ENCODE results near the gene ARL8A.

Gene ARL8A

GRCh38 chr1:202189918-202190715 is 45.6 kb upstream of the ARL8A start:
- Histone ChIP-seq H3K27ac (ENCODE audit: low read depth, low read length) (no peak overlapping the region), H2BK5ac (ENCODE audit: low read length) (no peak overlapping the region), H2BK120ac (ENCODE audit: low read depth, low read length) (no peak overlapping the region), H4K5ac (ENCODE audit: low read length) (no peak overlapping the region), H3K18ac (ENCODE audit: low read length) (no peak overlapping the region), H2AK5ac (ENCODE audit: low read length) (no peak overlapping the region), H2BK15ac (replicated peaks; ENCODE audit: low read depth) (no peak overlapping the region), H3K56ac (ENCODE audit: low read length) (no peak overlapping the region), H4K8ac (ENCODE audit: low read depth, low read length) (no peak overlapping the region), H3K27me3 (ENCODE audit: insufficient read depth, low read length, poor library complexity) (peaks cover 17% of the 10 kb centered on the region), H3K79me2 (ENCODE audit: control insufficient read depth, insufficient read depth, low read length) (no peaks in the 10 kb centered on the region), H3K9ac (ENCODE audit: low read length) (no peak overlapping the region), H3K4me2 (ENCODE audit: low read length) (no peak overlapping the region), H3K36me3 (ENCODE audit: control insufficient read depth, insufficient read depth, low read length) (no peaks in the 10 kb centered on the region), H3K4me3 (ENCODE audit: low read length) (no peak overlapping the region), H3K79me1 (ENCODE audit: low read length) (no peaks in the 10 kb centered on the region), H3K23ac (ENCODE audit: low read length) (no peak overlapping the region), H3K4ac (ENCODE audit: low read depth, low read length) (no peak overlapping the region), H3K4me1 (ENCODE audit: control insufficient read depth, low read depth, low read length) (no peaks in the 10 kb centered on the region)
- no CpG with 5 or more reads among the region's 7 CpGs for WGBS (ENCODE audit: extremely low coverage, insufficient coverage, low lambda C conversion rate)
- DNase-seq: peak; percentile 56

GRCh38 chr1:202189001-202189790 is 44.7 kb upstream of the ARL8A start:
- Histone ChIP-seq H3K79me1 (ENCODE audit: low read length) (no peaks in the 10 kb centered on the region), H3K27ac (ENCODE audit: low read depth, low read length) (no peak overlapping the region), H4K8ac (ENCODE audit: low read depth, low read length) (no peak overlapping the region), H2BK5ac (ENCODE audit: low read length) (no peak overlapping the region), H3K4ac (ENCODE audit: low read depth, low read length) (no peak overlapping the region), H4K5ac (ENCODE audit: low read length) (no peak overlapping the region), H2AK5ac (ENCODE audit: low read length) (no peak overlapping the region), H3K18ac (ENCODE audit: low read length) (no peak overlapping the region), H3K4me2 (ENCODE audit: low read length) (no peak overlapping the region), H3K4me3 (ENCODE audit: low read length) (no peak overlapping the region), H2BK15ac (replicated peaks; ENCODE audit: low read depth) (no peak overlapping the region), H3K36me3 (ENCODE audit: control insufficient read depth, insufficient read depth, low read length) (no peaks in the 10 kb centered on the region), H3K79me2 (ENCODE audit: control insufficient read depth, insufficient read depth, low read length) (no peaks in the 10 kb centered on the region), H3K56ac (ENCODE audit: low read length) (no peak overlapping the region), H3K23ac (ENCODE audit: low read length) (no peak overlapping the region), H3K9ac (ENCODE audit: low read length) (no peak overlapping the region), H3K4me1 (ENCODE audit: control insufficient read depth, low read depth, low read length) (no peaks in the 10 kb centered on the region), H3K27me3 (ENCODE audit: insufficient read depth, low read length, poor library complexity) (peaks cover 10% of the 10 kb centered on the region), H2BK120ac (ENCODE audit: low read depth, low read length) (no peak overlapping the region)
- WGBS (ENCODE audit: extremely low coverage, insufficient coverage, low lambda C conversion rate): no CpG with 5 or more reads among the region's 20 CpGs
- DNase-seq: peak; percentile 72

GRCh38 chr1:202187697-202188407 is 43.3 kb upstream of the ARL8A start:
- Histone ChIP-seq H2BK5ac (ENCODE audit: low read length) (no peak overlapping the region), H2BK120ac (ENCODE audit: low read depth, low read length) (no peak overlapping the region), H3K4me1 (ENCODE audit: control insufficient read depth, low read depth, low read length) (no peaks in the 10 kb centered on the region), H3K79me2 (ENCODE audit: control insufficient read depth, insufficient read depth, low read length) (no peaks in the 10 kb centered on the region), H3K36me3 (ENCODE audit: control insufficient read depth, insufficient read depth, low read length) (no peaks in the 10 kb centered on the region), H3K9ac (ENCODE audit: low read length) (no peak overlapping the region), H3K27me3 (ENCODE audit: insufficient read depth, low read length, poor library complexity) (no peaks in the 10 kb centered on the region), H3K79me1 (ENCODE audit: low read length) (no peaks in the 10 kb centered on the region), H4K8ac (ENCODE audit: low read depth, low read length) (no peak overlapping the region), H2BK15ac (replicated peaks; ENCODE audit: low read depth) (no peak overlapping the region), H3K56ac (ENCODE audit: low read length) (no peak overlapping the region), H3K4ac (ENCODE audit: low read depth, low read length) (no peak overlapping the region), H3K4me2 (ENCODE audit: low read length) (no peak overlapping the region), H4K5ac (ENCODE audit: low read length) (no peak overlapping the region), H3K27ac (ENCODE audit: low read depth, low read length) (no peak overlapping the region), H3K18ac (ENCODE audit: low read length) (no peak overlapping the region), H3K23ac (ENCODE audit: low read length) (no peak overlapping the region), H3K4me3 (ENCODE audit: low read length) (no peak overlapping the region), H2AK5ac (ENCODE audit: low read length) (no peak overlapping the region)
- DNase-seq: no peak
- no CpG with 5 or more reads among the region's 8 CpGs for WGBS (ENCODE audit: extremely low coverage, insufficient coverage, low lambda C conversion rate)

GRCh38 chr1:202187041-202187671 is 42.6 kb upstream of the ARL8A start:
- no peak overlapping the region for H4K8ac ChIP-seq (ENCODE audit: low read depth, low read length)
- H3K9ac ChIP-seq (ENCODE audit: low read length): no peak overlapping the region
- no peaks in the 10 kb centered on the region for H3K27me3 ChIP-seq (ENCODE audit: insufficient read depth, low read length, poor library complexity)
- no CpG with 5 or more reads among the region's 8 CpGs for WGBS (ENCODE audit: extremely low coverage, insufficient coverage, low lambda C conversion rate)
- no peaks in the 10 kb centered on the region for H3K79me2 ChIP-seq (ENCODE audit: control insufficient read depth, insufficient read depth, low read length)
- no peak overlapping the region for H2BK5ac ChIP-seq (ENCODE audit: low read length)
- no peak overlapping the region for H2AK5ac ChIP-seq (ENCODE audit: low read length)
- H3K23ac ChIP-seq (ENCODE audit: low read length): no peak overlapping the region
- DNase-seq: no peak
- no peak overlapping the region for H3K4ac ChIP-seq (ENCODE audit: low read depth, low read length)
- H3K79me1 ChIP-seq (ENCODE audit: low read length): no peaks in the 10 kb centered on the region
- no peak overlapping the region for H3K18ac ChIP-seq (ENCODE audit: low read length)
- H3K4me3 ChIP-seq (ENCODE audit: low read length): no peak overlapping the region
- no peak overlapping the region for H3K4me2 ChIP-seq (ENCODE audit: low read length)
- no peak overlapping the region for H2BK15ac ChIP-seq (replicated peaks; ENCODE audit: low read depth)
- H3K27ac ChIP-seq (ENCODE audit: low read depth, low read length): no peak overlapping the region
- no peak overlapping the region for H2BK120ac ChIP-seq (ENCODE audit: low read depth, low read length)
- no peaks in the 10 kb centered on the region for H3K4me1 ChIP-seq (ENCODE audit: control insufficient read depth, low read depth, low read length)
- H3K56ac ChIP-seq (ENCODE audit: low read length): no peak overlapping the region
- no peaks in the 10 kb centered on the region for H3K36me3 ChIP-seq (ENCODE audit: control insufficient read depth, insufficient read depth, low read length)
- H4K5ac ChIP-seq (ENCODE audit: low read length): no peak overlapping the region

DNA sequence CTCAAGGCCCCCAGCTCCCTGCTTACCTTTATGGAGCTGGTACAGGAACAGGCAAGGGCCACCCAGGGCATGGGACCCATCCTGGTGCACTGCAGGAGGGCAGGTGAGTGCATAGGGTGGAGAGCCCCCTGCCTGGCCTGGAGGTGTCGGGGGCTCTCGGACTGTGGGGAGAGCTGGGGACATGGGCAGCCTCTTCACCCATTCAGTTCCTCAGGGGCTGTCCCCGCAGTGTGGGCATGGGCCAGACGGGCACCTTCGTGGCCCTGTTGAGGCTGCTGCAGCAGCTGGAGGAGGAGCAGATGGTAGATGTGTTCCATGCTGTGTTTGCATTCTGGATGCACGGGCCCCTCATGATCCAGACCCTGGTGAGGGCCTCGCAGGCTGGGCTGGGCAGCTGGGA is 41.8 kb upstream of the ARL8A start:
- no CpG with 5 or more reads among the region's 7 CpGs for WGBS (ENCODE audit: extremely low coverage, insufficient coverage, low lambda C conversion rate)
- no peak overlapping the region for H3K4ac ChIP-seq (ENCODE audit: low read depth, low read length)
- H2AK5ac ChIP-seq (ENCODE audit: low read length): no peak overlapping the region
- H3K4me3 ChIP-seq (ENCODE audit: low read length): no peak overlapping the region
- no peaks in the 10 kb centered on the region for H3K27me3 ChIP-seq (ENCODE audit: insufficient read depth, low read length, poor library complexity)
- DNase-seq: no peak
- no peak overlapping the region for H2BK5ac ChIP-seq (ENCODE audit: low read length)
- H3K18ac ChIP-seq (ENCODE audit: low read length): no peak overlapping the region
- H3K4me2 ChIP-seq (ENCODE audit: low read length): no peak overlapping the region
- no peaks in the 10 kb centered on the region for H3K4me1 ChIP-seq (ENCODE audit: control insufficient read depth, low read depth, low read length)
- H3K79me1 ChIP-seq (ENCODE audit: low read length): no peaks in the 10 kb centered on the region
- H2BK120ac ChIP-seq (ENCODE audit: low read depth, low read length): no peak overlapping the region
- H4K5ac ChIP-seq (ENCODE audit: low read length): no peak overlapping the region
- H3K79me2 ChIP-seq (ENCODE audit: control insufficient read depth, insufficient read depth, low read length): no peaks in the 10 kb centered on the region
- H3K56ac ChIP-seq (ENCODE audit: low read length): no peak overlapping the region
- H3K23ac ChIP-seq (ENCODE audit: low read length): no peak overlapping the region
- H3K9ac ChIP-seq (ENCODE audit: low read length): no peak overlapping the region
- H3K27ac ChIP-seq (ENCODE audit: low read depth, low read length): no peak overlapping the region
- no peak overlapping the region for H2BK15ac ChIP-seq (replicated peaks; ENCODE audit: low read depth)
- no peak overlapping the region for H4K8ac ChIP-seq (ENCODE audit: low read depth, low read length)
- no peaks in the 10 kb centered on the region for H3K36me3 ChIP-seq (ENCODE audit: control insufficient read depth, insufficient read depth, low read length)

All from mesendoderm (in vitro differentiated cells).